Globus pallidus (tissue), 1 donor: ENCODE data around the gene ACTMAP.
A peak's percentile ranks its signal among the peaks of the same experiment; 100 is the strongest.
"Not testable (repeated sequence)": the region's sequence is repeated elsewhere in the genome, so short reads cannot be mapped to it uniquely, and the experiment has no call there.

Experiments
- DNase-seq: peaks from one replicate; pipeline ENCODE4 v3.0.0-alpha.2; 2015; ENCODE audit warnings: low spot score

The ACTMAP gene

GRCh38 chr19:40743926-40744325, 6.4 kb downstream of the ACTMAP start:
- no peak for DNase-seq

DNA sequence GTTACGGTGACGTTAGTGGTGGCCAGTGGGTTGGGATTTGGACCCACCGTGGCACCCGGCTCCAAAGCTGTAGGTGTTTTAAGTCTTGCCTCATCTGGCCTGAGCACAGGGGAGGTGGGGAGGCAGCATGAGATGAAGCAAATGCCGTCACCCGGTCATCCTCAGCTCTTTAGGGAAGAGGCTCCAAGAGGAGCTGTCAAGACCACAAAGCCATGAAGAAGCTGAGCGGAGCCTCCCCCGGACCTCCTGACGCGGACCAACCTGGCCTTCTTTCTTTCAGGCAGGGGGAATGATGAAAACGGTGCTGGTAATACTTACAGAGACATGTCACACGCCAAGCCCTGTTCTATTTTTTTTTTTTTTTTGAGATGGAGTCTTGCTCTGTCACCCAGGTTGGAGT, 7.4 kb downstream of the ACTMAP start:
- DNase-seq, result no peak

DNA sequence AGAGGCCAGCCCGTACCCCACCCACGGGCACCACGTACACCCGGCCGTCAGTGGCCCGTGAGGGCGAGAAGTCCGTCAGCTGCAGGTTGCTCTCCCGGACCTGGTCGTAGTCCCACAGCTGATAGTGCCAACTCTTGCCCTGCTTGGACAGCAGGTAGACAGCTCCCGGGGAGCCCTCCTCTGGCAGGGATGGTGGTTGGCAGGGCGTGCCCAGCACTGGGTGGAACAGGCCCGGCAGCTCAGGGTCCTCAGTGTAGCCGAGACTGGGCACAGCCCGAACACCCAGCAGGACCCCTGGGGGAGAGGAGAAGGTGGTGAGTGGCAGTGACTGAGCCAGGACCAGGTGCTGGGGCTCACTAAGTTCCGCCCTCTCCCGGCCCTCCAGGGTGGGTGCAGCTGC, 7.8 kb downstream of the ACTMAP start:
- no peak for DNase-seq

GRCh38 chr19:40741527-40742390, 8.5 kb downstream of the ACTMAP start:
- no peak for DNase-seq

DNA sequence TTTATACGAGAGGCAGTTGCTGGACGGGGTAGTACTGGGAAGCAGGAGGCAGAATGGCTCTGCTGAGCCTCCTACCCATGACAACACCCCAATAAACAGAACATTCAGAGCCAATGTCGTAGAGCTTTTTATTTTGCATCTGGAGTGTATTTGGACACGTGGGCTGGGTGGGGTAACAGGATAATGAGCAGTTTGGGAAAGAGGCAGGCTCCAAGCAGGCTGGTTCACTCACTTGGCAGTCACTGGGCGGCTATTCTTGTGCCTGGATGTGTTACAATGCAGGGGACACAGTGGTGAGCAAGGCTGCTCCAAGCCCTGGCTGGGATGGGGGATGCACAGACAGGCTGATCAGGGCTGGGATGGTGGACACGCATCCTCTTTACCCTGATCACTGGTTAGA, 9.5 kb downstream of the ACTMAP start:
- DNase-seq, result peak; percentile 50

GRCh38 chr19:40739871-40740703, 10.2 kb downstream of the ACTMAP start:
- DNase-seq, result no peak

GRCh38 chr19:40739030-40739839, 11.0 kb downstream of the ACTMAP start:
- DNase-seq, result no peak

- DNase-seq, result no peak
These were observed 13.1 kb downstream of the ACTMAP start for GRCh38 chr19:40737102-40737644.

DNA sequence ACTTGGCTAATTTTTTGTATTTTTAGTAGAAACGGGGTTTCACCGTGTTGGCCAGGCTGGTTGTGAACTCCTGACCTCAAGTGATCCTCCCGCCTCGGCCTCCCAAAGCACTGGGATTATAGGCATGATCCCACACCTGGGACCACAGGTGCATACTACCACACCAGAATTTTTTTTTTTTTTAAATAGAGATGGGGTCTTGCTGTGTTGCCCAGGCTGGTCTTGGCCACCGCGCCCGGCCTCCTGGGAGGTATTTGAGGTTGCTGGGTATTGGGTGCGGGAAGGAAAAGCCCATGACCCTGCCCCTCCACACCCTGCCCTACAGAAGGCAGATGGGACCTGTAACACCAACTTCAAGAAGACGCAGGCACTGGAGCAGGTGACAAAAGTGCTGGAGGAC, 13.6 kb downstream of the ACTMAP start:
- DNase-seq, result no peak

- DNase-seq, result no peak
These were observed 15.1 kb downstream of the ACTMAP start for GRCh38 chr19:40735013-40735771.

DNA sequence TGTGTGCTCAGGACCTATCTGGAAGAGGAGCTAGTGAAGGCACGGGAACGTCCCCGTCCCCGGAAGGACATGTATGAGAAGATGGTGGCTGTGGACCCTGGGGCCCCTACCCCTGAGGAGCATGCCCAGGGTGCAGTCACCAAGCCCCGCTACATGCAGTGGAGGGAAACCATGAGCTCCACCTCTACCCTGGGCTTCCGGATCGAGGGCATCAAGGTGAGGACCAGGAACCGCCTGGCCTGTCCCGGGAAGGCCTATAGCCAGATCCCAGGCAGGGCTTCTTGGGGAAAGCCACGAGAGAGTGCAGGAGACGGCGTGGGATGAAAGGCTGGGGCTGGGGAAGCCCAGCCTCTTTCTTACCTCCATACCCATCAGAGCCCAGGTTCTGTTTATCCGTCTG, 17.1 kb downstream of the ACTMAP start:
- DNase-seq, result no peak

- not testable (repeated sequence) for DNase-seq
These were observed 18.0 kb downstream of the ACTMAP start for GRCh38 chr19:40732304-40732703.

DNA sequence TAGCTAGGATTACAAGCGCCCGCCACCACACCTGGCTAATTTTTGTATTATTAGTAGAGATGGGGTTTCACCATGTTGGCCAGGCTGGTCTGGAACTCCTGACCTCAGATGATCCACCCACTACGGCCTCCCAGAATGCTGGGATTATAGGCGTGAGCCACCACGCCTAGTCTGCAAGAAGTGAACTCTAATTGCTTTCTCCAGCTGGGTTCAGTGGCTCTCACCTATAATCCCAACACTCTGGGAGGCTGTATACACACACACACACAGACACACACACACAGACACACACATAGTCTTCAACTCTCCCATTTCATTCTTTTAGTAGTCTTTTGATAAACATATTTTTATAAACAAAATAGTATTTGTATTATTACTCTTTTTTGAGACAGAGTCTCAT, 20.2 kb downstream of the ACTMAP start:
- DNase-seq, result not testable (repeated sequence)

DNA sequence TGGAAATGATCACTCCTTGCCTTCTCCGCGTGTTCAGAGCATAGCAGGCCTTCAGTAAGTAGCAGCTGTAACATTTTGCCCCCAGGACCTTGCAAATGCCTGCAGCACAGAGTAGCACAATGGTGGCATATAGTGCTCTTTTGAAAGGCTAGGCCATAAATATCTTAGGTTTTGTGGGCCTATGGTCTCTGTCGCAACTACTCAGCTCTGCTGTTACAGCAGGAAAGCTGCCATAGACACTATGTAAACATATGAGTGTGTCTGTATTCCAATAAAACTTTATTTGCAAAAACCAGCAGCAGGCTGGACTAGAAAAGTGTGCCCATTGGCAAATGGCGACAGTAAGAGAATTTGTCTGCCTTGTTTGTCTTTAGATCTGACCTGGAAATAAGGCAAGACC, 24.0 kb downstream of the ACTMAP start:
- DNase-seq, result no peak

- DNase-seq, result no peak
These were observed 25.4 kb downstream of the ACTMAP start for GRCh38 chr19:40724855-40725254.

GRCh38 chr19:40724315-40724714, 26.0 kb downstream of the ACTMAP start:
- DNase-seq, result no peak

GRCh38 chr19:40723661-40724254, 26.5 kb downstream of the ACTMAP start:
- DNase-seq, result no peak

- no peak for DNase-seq
These were observed 28.2 kb downstream of the ACTMAP start for GRCh38 chr19:40721936-40722661.

DNA sequence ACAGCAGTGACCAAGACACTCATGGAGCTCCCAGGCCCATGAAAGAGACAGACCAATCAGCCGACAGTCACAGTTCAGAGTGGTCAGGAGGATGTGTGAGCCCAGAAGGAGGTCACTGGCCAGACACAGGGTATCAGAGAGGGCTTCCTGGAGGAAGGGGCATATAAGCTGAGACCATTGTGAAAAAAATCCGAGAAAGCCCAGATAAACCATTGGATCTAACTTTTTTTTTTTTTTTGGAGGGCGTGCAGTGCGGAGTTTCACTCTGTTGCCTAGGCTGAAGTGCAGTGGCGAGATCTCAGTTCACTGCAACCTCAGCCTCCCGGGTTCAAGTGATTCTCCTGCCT, 29.2 kb downstream of the ACTMAP start:
- no peak for DNase-seq

- no peak for DNase-seq
These were observed 30.8 kb downstream of the ACTMAP start for GRCh38 chr19:40719414-40719894.
